Left colon (tissue), 2 donors: Measurements from ENCODE around the gene SENP6. TPM values are rescaled to one million over a fixed set of nuclear protein-coding genes. Genes with fewer than 3 reads are reported as not detected.

Experiments used
- ATAC-seq: fragments of 200-7000 bp; cut with Tn5 transposase; one replicate; pipeline ENCODE4 v1.9.1; 2020; ENCODE audit warnings: mild to moderate bottlenecking, moderate library complexity
- DNase-seq, 2 donors: peaks; one replicate each; pipeline ENCODE4 v3.0.0-alpha.2; 2020
- intact Hi-C, 2 donors: fragments of 100-400 bp; cut with DNase I in 1 of 2; cut with micrococcal nuclease in 1 of 2; formaldehyde crosslinking; loops; one replicate each; pipeline versions ENCODE4 v1.11.2 to v1.14.0; 2022; cut with DNase I, micrococcal nuclease
- total RNA-seq, 2 donors: library from RNA; stranded (reverse); fragmentation: NEBNext Ultra II Directional; extraction: Animal tissue kit (Norgen Biotek cat#: 25700); gene quantifications; one replicate each; pipeline ENCODE4 v1.2.1, GENCODE V29; 2021
- donor health status: DM: no; HTN: no; CAD: no.
- donor health status: DM: yes; HTN: yes; CAD: no.

SENP6 gene
- total RNA-seq, 2 donors from 2014 or later, result 65.6 to 73.9 TPM

DNA sequence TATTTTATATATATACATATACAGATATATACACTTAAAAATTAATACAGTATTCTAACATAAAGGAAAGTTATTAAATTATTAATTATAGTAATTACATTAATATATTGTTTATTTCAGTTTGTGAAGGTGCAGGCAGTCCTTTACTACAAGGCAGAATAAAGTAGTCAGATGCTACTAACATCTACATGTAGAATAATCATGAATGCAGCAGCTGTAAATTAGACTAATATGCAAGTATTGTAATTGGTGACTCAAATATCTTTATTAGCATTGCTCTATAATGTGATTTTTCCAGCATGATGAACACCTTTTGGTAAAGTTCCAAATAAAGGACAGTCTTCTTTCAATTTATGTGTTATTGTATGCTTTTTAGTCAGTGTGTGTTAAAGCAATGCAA lies 164.7 kb downstream of the SENP6 start:
- ATAC-seq, result no peak
- DNase-seq, result no peak
- intact Hi-C loops, result no loop called here

Other genes with a start within 250 kb of the SENP6 start
- 1 to 10 TPM in 1 of 2 donors, under 1 TPM in 1; 0.98 to 6.5 TPM for gene FILIP1, start 108.1 kb upstream of the SENP6 start, total RNA-seq
- 10 to 100 TPM; 76.9 to 78.3 TPM for gene MYO6, start 147.4 kb downstream of the SENP6 start, total RNA-seq